Stomach (tissue), 9 donors: Measurements from ENCODE around the gene NUCKS1. TPM values are rescaled to one million over a fixed set of nuclear protein-coding genes. Genes with fewer than 3 reads are reported as not detected.

Experiments
- DNase-seq, 2 donors: peaks; one replicate each; pipeline versions ENCODE4 v3.0.0 to v3.0.0-alpha.2; 2013 to 2019
- H3K27ac ChIP-seq, 5 donors: fragments of 200-600 bp in 4 of 5; sonication (generic) in 4 of 5; one replicate each; pipeline ENCODE4 v1.5.1; 2013 to 2019; ENCODE audit warnings: mild to moderate bottlenecking in 1 of 5, moderate library complexity in 1 of 5
- H3K27me3 ChIP-seq, 3 donors: fragments of 200-600 bp; sonication (generic); one replicate each; pipeline ENCODE4 v1.5.1; 2017 to 2019; ENCODE audit warnings: mixed run types in 1 of 3
- H3K36me3 ChIP-seq, 4 donors: fragments of 200-600 bp; sonication (generic); 1 replicate in 3 of 4; 2 replicates in 1 of 4; pipeline ENCODE4 v1.5.1; 2016 to 2019
- H3K4me1 ChIP-seq, 4 donors: fragments of 200-600 bp; sonication (generic); one replicate each; pipeline ENCODE4 v1.5.1; 2016 to 2019
- H3K4me3 ChIP-seq, 4 donors: fragments of 200-600 bp; sonication (generic) in 3 of 4; one replicate each; pipeline ENCODE4 v1.5.1; 2016 to 2019; ENCODE audit warnings: mild to moderate bottlenecking in 1 of 4
- H3K9me3 ChIP-seq, 4 donors: fragments of 200-600 bp; sonication (generic); one replicate each; pipeline ENCODE4 v1.5.1; 2016 to 2019
- CTCF ChIP-seq, 7 experiments: fragments of 450-650 bp in 4 of 7; fragments of 200-600 bp in 3 of 7; sonication (generic) in 3 of 7; IDR thresholded peaks; one replicate each; pipeline ENCODE4 v1.5.1; 2016 to 2019; ENCODE audit warnings: antibody characterized with exemption in 7 of 7, control low read depth in 2 of 7, mild to moderate bottlenecking in 1 of 7
- EP300 ChIP-seq: sonication (generic); formaldehyde crosslinking; IDR thresholded peaks from one replicate; pipeline ENCODE4 v1.6.1; 2017; ENCODE audit warnings: antibody characterized with exemption
- POLR2A ChIP-seq, 4 donors: fragments of 450-650 bp; IDR thresholded peaks; one replicate each; pipeline ENCODE4 v1.6.1; 2016; ENCODE audit warnings: antibody characterized with exemption in 4 of 4, control low read depth in 2 of 4, mild to moderate bottlenecking in 1 of 4, moderate library complexity in 1 of 4
- POLR2AphosphoS5 ChIP-seq, 3 donors: sonication (generic); formaldehyde crosslinking; IDR thresholded peaks; one replicate each; pipeline ENCODE4 v1.6.1; 2016; ENCODE audit warnings: antibody characterized with exemption in 3 of 3
- WGBS, 5 donors: extraction: QIAGEN DNeasy Blood & Tissue Kit in 3 of 5; methylation state at CpG; one replicate each; pipeline versions ENCODE4 v1.1.5 to v1.1.7; 2013 to 2018; 5-methylcytosine and 5-hydroxymethylcytosine counted together
- intact Hi-C: fragments of 100-400 bp; cut with DNase I; formaldehyde crosslinking; loops from one replicate; pipeline ENCODE4 v1.15.1; 2023; ENCODE audit warnings: low total_unique reads
- polyA plus RNA-seq, 3 donors: library from polyadenylated mRNA; stranded (reverse); fragments of 200-250 nt; gene quantifications; one replicate each; pipeline ENCODE4 v1.2.3, GENCODE V29; 2013
- total RNA-seq, 5 donors: library from RNA; depleted of rRNA; stranded (reverse); fragments of >200 nt; gene quantifications; one replicate each; pipeline versions ENCODE4 v1.1.0 to v1.2.3, GENCODE V29; 2014 to 2016
- donor health status: healthy with polysubstance abuse.
- donor health status: Bipolar disorder and iron deficiency.
- donor health status: healthy.

The NUCKS1 gene
- total and polyA plus RNA-seq, 8 donors, result 28.0 to 330 (median 44.0) TPM

GRCh38 chr1:205670150-205670446 lies 79.9 kb downstream of the NUCKS1 start:
- Histone ChIP-seq H3K36me3 (no peaks in the 10 kb centered on the region), H3K4me3 (no peak overlapping the region), H3K4me1 (peaks cover 26 to 79% (median 40%) of the 10 kb centered on the region in 4 donors), H3K9me3 (no peaks in the 10 kb centered on the region), H3K27ac (peak overlapping the region in 3 of 5 donors; percentile 60 to 87 (median 82)), H3K27me3 (peaks cover 0 to 26% (median 0%) of the 10 kb centered on the region in 3 donors)
- no peak for DNase-seq
- intact Hi-C loops, result no loop called here
- 87 to 90% (median 87%) methylated on average over 4 to 5 of the region's 5 CpGs for WGBS, 5 donors
- TF ChIP-seq CTCF (IDR thresholded peaks at IDR 0.05) (no peak), POLR2AphosphoS5 (IDR thresholded peaks at IDR 0.05) (no peak), EP300 (no peak), POLR2A (IDR thresholded peaks at IDR 0.05) (no peak)

- intact Hi-C loops, result loop anchor here (10.0 kb wide), 1 partner anchor 45 kb away; no protein-coding TSS in a partner anchor
- peaks cover 31 to 84% (median 45%) of the 10 kb centered on the region in 4 donors for H3K4me1 ChIP-seq
Observed at GRCh38 chr1:205669341-205670149, 80.4 kb downstream of the NUCKS1 start.

GRCh38 chr1:205668951-205669340 lies 81.0 kb downstream of the NUCKS1 start:
- Histone ChIP-seq H3K36me3 (no peaks in the 10 kb centered on the region), H3K4me1 (peaks cover 32 to 90% (median 50%) of the 10 kb centered on the region in 4 donors), H3K9me3 (no peaks in the 10 kb centered on the region), H3K27ac (peak overlapping the region; percentile 28 to 87 (median 60)), H3K27me3 (peaks cover 0 to 26% (median 0%) of the 10 kb centered on the region in 3 donors), H3K4me3 (no peak overlapping the region)
- TF ChIP-seq POLR2A (IDR thresholded peaks at IDR 0.05), result no peak
- TF ChIP-seq EP300, result no peak
- no peak for TF ChIP-seq CTCF (IDR thresholded peaks at IDR 0.05)
- no peak for TF ChIP-seq POLR2AphosphoS5 (IDR thresholded peaks at IDR 0.05)
- intact Hi-C loops, result loop anchor here (10.0 kb wide), 1 partner anchor 46 kb away; no protein-coding TSS in a partner anchor
- peak in 1 of 2 donors; percentile 62 for DNase-seq
- WGBS, 5 donors, result 64 to 73% (median 70%) methylated on average over 5 of the region's 5 CpGs

More at GRCh38 chr1:205669341-205670149, 80.4 kb downstream of the NUCKS1 start:
- 50 to 64% (median 57%) methylated on average over 16 to 20 of the region's 20 CpGs for WGBS, 5 donors
- Histone ChIP-seq H3K27ac (peak overlapping the region; percentile 25 to 87 (median 60)), H3K36me3 (no peaks in the 10 kb centered on the region), H3K4me3 (no peak overlapping the region), H3K9me3 (no peaks in the 10 kb centered on the region), H3K27me3 (peaks cover 0 to 26% (median 0%) of the 10 kb centered on the region in 3 donors)
- TF ChIP-seq POLR2A (IDR thresholded peaks at IDR 0.05) (no peak), POLR2AphosphoS5 (IDR thresholded peaks at IDR 0.05) (no peak), CTCF (IDR thresholded peaks at IDR 0.05) (no peak), EP300 (no peak)
- DNase-seq, result peak in 1 of 2 donors; percentile 64

GRCh38 chr1:205667909-205668643 lies 81.9 kb downstream of the NUCKS1 start:
- H3K4me1 ChIP-seq, result peaks cover 32 to 92% (median 50%) of the 10 kb centered on the region in 4 donors
- DNase-seq, result no peak
- WGBS, 5 donors, result 65 to 86% (median 75%) methylated on average over 11 of the region's 11 CpGs

More at GRCh38 chr1:205667909-205668643, 81.9 kb downstream of the NUCKS1 start:
- Histone ChIP-seq H3K4me3 (no peak overlapping the region), H3K27ac (peak overlapping the region; percentile 24 to 87 (median 34)), H3K36me3 (peaks cover 0 to 2% (median 0%) of the 10 kb centered on the region in 4 donors), H3K27me3 (peaks cover 0 to 26% (median 0%) of the 10 kb centered on the region in 3 donors), H3K9me3 (no peaks in the 10 kb centered on the region)
- intact Hi-C loops, result loop anchor here (10.0 kb wide), 1 partner anchor 47 kb away; no protein-coding TSS in a partner anchor
- no peak for TF ChIP-seq EP300
- TF ChIP-seq POLR2A (IDR thresholded peaks at IDR 0.05), result no peak
- TF ChIP-seq POLR2AphosphoS5 (IDR thresholded peaks at IDR 0.05), result no peak
